ENCODE measurements around the gene GARNL3.

The GARNL3 gene

GRCh38 chr9:127264462-127265219 is at the start of gene GARNL3:
Gene GARNL3 (plus strand): TSS chr9:127264774. CDS start chr9:127264878, 104 bp downstream.
- no peak for DNase-seq

- DNase-seq = no peak
Measured at GRCh38 chr9:127215268-127216209, 49.0 kb upstream of the GARNL3 start.

- DNase-seq = no peak
Measured at GRCh38 chr9:127216210-127216887, 48.2 kb upstream of the GARNL3 start.

- DNase-seq = no peak
Measured at GRCh38 chr9:127216888-127217217, 47.7 kb upstream of the GARNL3 start.

GRCh38 chr9:127218818-127219217 is 45.8 kb upstream of the GARNL3 start:
- DNase-seq = no peak

GRCh38 chr9:127219520-127219919 is 45.1 kb upstream of the GARNL3 start:
- DNase-seq = no peak

GRCh38 chr9:127221695-127222094 is 42.9 kb upstream of the GARNL3 start:
- no peak for DNase-seq

- DNase-seq = no peak
Measured at GRCh38 chr9:127222388-127223095, 42.0 kb upstream of the GARNL3 start.

- no peak for DNase-seq
Measured at GRCh38 chr9:127223266-127223665, 41.3 kb upstream of the GARNL3 start.

GRCh38 chr9:127223810-127224177 is 40.8 kb upstream of the GARNL3 start:
- no peak for DNase-seq

GRCh38 chr9:127224178-127224882 is 40.2 kb upstream of the GARNL3 start:
- peak; percentile 20 for DNase-seq

- no peak for DNase-seq
Measured at GRCh38 chr9:127224883-127225739, 39.5 kb upstream of the GARNL3 start.

- no peak for DNase-seq
Measured at GRCh38 chr9:127225801-127226625, 38.6 kb upstream of the GARNL3 start.

- DNase-seq = no peak
Measured at GRCh38 chr9:127229691-127230417, 34.7 kb upstream of the GARNL3 start.

- no peak for DNase-seq
Measured at GRCh38 chr9:127231666-127232065, 32.9 kb upstream of the GARNL3 start.

GRCh38 chr9:127232833-127233549 is 31.6 kb upstream of the GARNL3 start:
- no peak for DNase-seq

GRCh38 chr9:127233550-127233949 is 31.0 kb upstream of the GARNL3 start:
- no peak for DNase-seq

- DNase-seq = no peak
Measured at GRCh38 chr9:127233989-127234388, 30.6 kb upstream of the GARNL3 start.

GRCh38 chr9:127237801-127238200 is 26.8 kb upstream of the GARNL3 start:
- no peak for DNase-seq

Data from SIG-M5 (cell line).